HG02623 (cell line): ENCODE results near the gene TTC32.

ENCODE experiments used
- ATAC-seq: cut with Tn5 transposase; IDR thresholded peaks from one replicate; pipeline ENCODE4 v1.9.1; 2021; ENCODE audit warnings: moderate library complexity; ENCODE audit not compliant: unreplicated experiment

TTC32 gene

GRCh38 chr2:19854596-19855541, 46.9 kb downstream of the TTC32 start:
- no peak for ATAC-seq

DNA sequence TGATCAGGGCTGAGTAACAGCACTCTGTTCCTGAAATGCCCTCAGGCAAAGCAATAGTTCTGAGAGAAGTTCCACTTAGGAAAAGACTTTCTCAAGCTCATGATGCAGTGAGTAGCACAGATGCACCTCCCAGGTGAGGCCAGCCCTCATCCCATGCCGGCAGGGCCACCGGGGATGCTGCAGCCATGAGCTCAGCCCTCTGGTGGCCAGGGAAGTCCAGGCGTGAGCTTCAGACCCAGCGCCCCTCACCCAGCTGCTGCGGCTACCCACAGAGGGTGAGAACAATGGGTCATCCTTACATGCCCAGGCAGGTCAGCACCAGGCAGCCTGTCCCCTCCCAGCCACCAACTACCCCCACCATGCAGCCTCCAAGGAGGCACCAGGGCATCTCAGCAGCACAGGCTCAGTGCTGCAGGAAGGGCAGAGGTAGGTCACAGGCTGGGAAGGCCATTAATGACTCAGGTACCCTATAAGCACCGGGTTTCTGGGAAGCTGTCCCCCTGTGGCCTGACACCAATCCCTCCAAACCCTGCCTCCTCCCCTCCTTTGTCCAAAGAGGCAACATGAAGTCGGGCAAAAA, 50.6 kb downstream of the TTC32 start:
- no peak for ATAC-seq

GRCh38 chr2:19850056-19851050, 51.4 kb downstream of the TTC32 start:
- no peak for ATAC-seq

- ATAC-seq, result no peak
Observed at GRCh38 chr2:19848952-19849351, 52.8 kb downstream of the TTC32 start.

GRCh38 chr2:19848029-19848750, 53.6 kb downstream of the TTC32 start:
- no peak for ATAC-seq

GRCh38 chr2:19847486-19847885, 54.3 kb downstream of the TTC32 start:
- ATAC-seq, result no peak
